ENCODE measurements around the gene CIDEA.

GRCh38 chr18:12283256-12283655, 29.1 kb downstream of the CIDEA start:
- TF ChIP-seq CTCF (IDR thresholded peaks at IDR 0.05) (no peak), EZH2 (IDR thresholded peaks at IDR 0.05; ENCODE audit: borderline replicate concordance, insufficient read depth, low read depth, low read length, poor library complexity, severe bottlenecking) (no peak)

All from B cell (primary cell).